Measurements from ENCODE around the gene CLPSL1. TPM values are rescaled to one million over a fixed set of nuclear protein-coding genes. Genes with fewer than 3 reads are reported as not detected.

The CLPSL1 gene
- total and polyA plus RNA-seq, 2 donors (not counting 1 experiment from before 2014, with no cell fraction given) = not detected

- no peaks in the 10 kb centered on the region for H3K9me3 Mint-ChIP-seq (ENCODE audit: insufficient read depth)
- Histone ChIP-seq H3K4me2 (replicated peaks; ENCODE audit: low read depth, low read length, poor library complexity, severe bottlenecking) (no peak overlapping the region), H3K9me3 (ENCODE audit: control extremely low read depth in 1 of 3, control insufficient read depth in 2 of 3, insufficient read depth in 1 of 3, low read length in 2 of 3) (peaks cover 0 to 12% (median 0%) of the 10 kb centered on the region in 3 donors), H3K79me2 (ENCODE audit: control insufficient read depth, insufficient read depth, low read length) (no peaks in the 10 kb centered on the region), H4K20me1 (ENCODE audit: control insufficient read depth, insufficient read depth, low read length, poor library complexity, severe bottlenecking) (no peaks in the 10 kb centered on the region), H3K36me3 (replicated peaks in 1 of 2; ENCODE audit: control extremely low read depth in 1 of 2, control insufficient read depth in 1 of 2, extremely low read depth in 1 of 2, insufficient read depth in 2 of 2, low read length in 1 of 2) (no peaks in the 10 kb centered on the region), H2AFZ (ENCODE audit: insufficient read depth, low read depth, low read length, poor library complexity, severe bottlenecking) (no peak overlapping the region), H3K4me1 (ENCODE audit: control insufficient read depth in 2 of 2, insufficient read depth in 2 of 2, low read length in 2 of 2) (peaks cover 0 to 4% of the 10 kb centered on the region in 2 donors), H3K4me3 (ENCODE audit: control extremely low read depth in 1 of 5, extremely low read depth in 1 of 5, insufficient read depth in 1 of 5, low read depth in 2 of 5, low read length in 4 of 5) (no peak overlapping the region), H3K9ac (ENCODE audit: low read length) (no peak overlapping the region), H3K27ac (ENCODE audit: low read length in 2 of 2) (no peak overlapping the region), H3K27me3 (replicated peaks in 1 of 4; ENCODE audit: control extremely low read depth in 1 of 4, control insufficient read depth in 3 of 4, insufficient read depth in 4 of 4, low read length in 3 of 4) (peaks cover 0 to 20% (median 14%) of the 10 kb centered on the region in 4 experiments)
- intact Hi-C loops (cut with micrococcal nuclease) = no loop called here
- peaks cover 55% of the 10 kb centered on the region for H3K27me3 Mint-ChIP-seq
- WGBS (ENCODE audit: insufficient coverage) = 66% methylated on average over 25 of the region's 25 CpGs
- ATAC-seq (ENCODE audit: low read depth) (no peak), DNase-seq (no peak)
- no peak for TF ChIP-seq CTCF (IDR thresholded peaks at IDR 0.05)
- TF ChIP-seq EZH2 (IDR thresholded peaks at IDR 0.05; ENCODE audit: borderline replicate concordance, insufficient read depth, low read depth, low read length, poor library complexity, severe bottlenecking) = no peak
- H3K27ac Mint-ChIP-seq = no peak overlapping the region
- H3K4me3 Mint-ChIP-seq = no peak overlapping the region
- no peaks in the 10 kb centered on the region for H3K4me1 Mint-ChIP-seq
- CTCF ChIA-PET = interaction anchor here (1.1 kb wide), 1 partner anchor 262 kb away, joined by 3 read pairs; no protein-coding TSS in a partner anchor
- POLR2A ChIA-PET = no interaction called here
Observed at GRCh38 chr6:35786810-35787209, 6.0 kb downstream of the CLPSL1 start.

- H3K9me3 Mint-ChIP-seq (ENCODE audit: insufficient read depth) = no peaks in the 10 kb centered on the region
- ATAC-seq (ENCODE audit: low read depth) (no peak), DNase-seq (no peak)
- Histone ChIP-seq H3K36me3 (replicated peaks in 1 of 2; ENCODE audit: control extremely low read depth in 1 of 2, control insufficient read depth in 1 of 2, extremely low read depth in 1 of 2, insufficient read depth in 2 of 2, low read length in 1 of 2) (no peaks in the 10 kb centered on the region), H3K9me3 (ENCODE audit: control extremely low read depth in 1 of 3, control insufficient read depth in 2 of 3, insufficient read depth in 1 of 3, low read length in 2 of 3) (peaks cover 0 to 12% (median 0%) of the 10 kb centered on the region in 3 donors), H3K27me3 (replicated peaks in 1 of 4; ENCODE audit: control extremely low read depth in 1 of 4, control insufficient read depth in 3 of 4, insufficient read depth in 4 of 4, low read length in 3 of 4) (peaks cover 0 to 22% (median 14%) of the 10 kb centered on the region in 4 experiments), H3K79me2 (ENCODE audit: control insufficient read depth, insufficient read depth, low read length) (no peaks in the 10 kb centered on the region), H4K20me1 (ENCODE audit: control insufficient read depth, insufficient read depth, low read length, poor library complexity, severe bottlenecking) (no peaks in the 10 kb centered on the region), H3K4me2 (replicated peaks; ENCODE audit: low read depth, low read length, poor library complexity, severe bottlenecking) (no peak overlapping the region), H3K4me1 (ENCODE audit: control insufficient read depth in 2 of 2, insufficient read depth in 2 of 2, low read length in 2 of 2) (peaks cover 0 to 4% of the 10 kb centered on the region in 2 donors), H2AFZ (ENCODE audit: insufficient read depth, low read depth, low read length, poor library complexity, severe bottlenecking) (no peak overlapping the region), H3K9ac (ENCODE audit: low read length) (no peak overlapping the region), H3K27ac (ENCODE audit: low read length in 2 of 2) (no peak overlapping the region), H3K4me3 (ENCODE audit: control extremely low read depth in 1 of 5, extremely low read depth in 1 of 5, insufficient read depth in 1 of 5, low read depth in 2 of 5, low read length in 4 of 5) (no peak overlapping the region)
- 88% methylated on average over 11 of the region's 13 CpGs for WGBS (ENCODE audit: insufficient coverage)
- H3K27ac Mint-ChIP-seq = no peak overlapping the region
- CTCF ChIA-PET = no interaction called here
- no peaks in the 10 kb centered on the region for H3K4me1 Mint-ChIP-seq
- peaks cover 53% of the 10 kb centered on the region for H3K27me3 Mint-ChIP-seq
- POLR2A ChIA-PET = interaction anchor here (0.6 kb wide), 1 partner anchor 179 kb away, joined by 3 read pairs; no protein-coding TSS in a partner anchor
- no peak for TF ChIP-seq CTCF (IDR thresholded peaks at IDR 0.05)
- TF ChIP-seq EZH2 (IDR thresholded peaks at IDR 0.05; ENCODE audit: borderline replicate concordance, insufficient read depth, low read depth, low read length, poor library complexity, severe bottlenecking) = no peak
- intact Hi-C loops (cut with micrococcal nuclease) = no loop called here
- H3K4me3 Mint-ChIP-seq = no peak overlapping the region
Observed at GRCh38 chr6:35787266-35788218, 6.7 kb downstream of the CLPSL1 start.
